ENCODE measurements around the gene EPHA1. TPM values are rescaled to one million over a fixed set of nuclear protein-coding genes. Genes with fewer than 3 reads are reported as not detected.

Gene EPHA1
- polyA plus RNA-seq, 1 of the 3 experiments (the other 2 are of a cell fraction) = 0.49 TPM

GRCh38 chr7:143444785-143445184 lies 36.1 kb upstream of the EPHA1 start (continued):
- no peak for TF ChIP-seq ZBTB33 (IDR thresholded peaks at IDR 0.05; ENCODE audit: borderline replicate concordance, low read depth)
- no peak for TF ChIP-seq FOXM1 (IDR thresholded peaks at IDR 0.05; ENCODE audit: low read depth)
- TF ChIP-seq MEF2A (IDR thresholded peaks at IDR 0.05; ENCODE audit: borderline replicate concordance, low read depth) = no peak
- TF ChIP-seq MXI1 (IDR thresholded peaks at IDR 0.05; ENCODE audit: low read depth, low read length) = no peak
- no peak for TF ChIP-seq SIN3A (IDR thresholded peaks at IDR 0.05; ENCODE audit: borderline replicate concordance, low read depth, low read length)
- TF ChIP-seq GATA2 (CRISPR knock-in tag; IDR thresholded peaks at IDR 0.05) = no peak
- no peak for TF ChIP-seq TAF1 (IDR thresholded peaks at IDR 0.05; ENCODE audit: borderline replicate concordance, low read depth, low read length)

- CTCF ChIA-PET = interaction anchor here (1.0 kb wide), 1 partner anchor 204 kb away, joined by 3 read pairs; no protein-coding TSS in a partner anchor
- Histone ChIP-seq H3K27me3 (ENCODE audit: insufficient read depth) (no peaks in the 10 kb centered on the region), H2AFZ (ENCODE audit: low read depth) (no peak overlapping the region), H4K20me1 (ENCODE audit: insufficient read depth) (no peaks in the 10 kb centered on the region), H3K4me1 (ENCODE audit: control insufficient read depth in 1 of 2, insufficient read depth in 2 of 2, low read depth in 1 of 2, low read length in 1 of 2) (peaks cover 0 to 6% of the 10 kb centered on the region in 2 experiments; a peak in 1 of 4 replicates), H3K36me3 (replicated peaks in 1 of 2; ENCODE audit: control insufficient read depth in 1 of 2, insufficient read depth in 2 of 2, low read length in 1 of 2) (peaks cover 0 to 4% of the 10 kb centered on the region in 2 experiments), H3K9me3 (no peaks in the 10 kb centered on the region), H3K9me2 (no peaks in the 10 kb centered on the region), H3K79me2 (ENCODE audit: insufficient read depth) (no peaks in the 10 kb centered on the region), H3F3A (replicated peaks; ENCODE audit: insufficient read depth) (peaks cover 1% of the 10 kb centered on the region), H3K9ac (no peak overlapping the region), H3K27ac (ENCODE audit: low read depth in 2 of 2, low read length in 1 of 2) (no peak overlapping the region), H3K4me2 (no peak overlapping the region), H3K4me3 (ENCODE audit: low read depth in 2 of 2, low read length in 1 of 2) (no peak overlapping the region)
- TF ChIP-seq SMC3 (IDR thresholded peaks at IDR 0.05; ENCODE audit: low read depth, low read length) = no peak
- TF ChIP-seq GABPA (IDR thresholded peaks at IDR 0.05; ENCODE audit: low read depth) = no peak
- TF ChIP-seq MXI1 (IDR thresholded peaks at IDR 0.05; ENCODE audit: low read depth, low read length) = no peak
- no peak for TF ChIP-seq YY1 (IDR thresholded peaks at IDR 0.05; ENCODE audit: low read depth)
- TF ChIP-seq CHD2 (IDR thresholded peaks at IDR 0.05; ENCODE audit: low read length, partially characterized antibody) = no peak
- no peak for TF ChIP-seq EP300 (IDR thresholded peaks at IDR 0.05; ENCODE audit: borderline replicate concordance in 1 of 2, low read depth in 1 of 2, low read length in 1 of 2)
- no peak for TF ChIP-seq NFIC (IDR thresholded peaks at IDR 0.05; ENCODE audit: borderline replicate concordance)
- no peak for TF ChIP-seq JUND (IDR thresholded peaks at IDR 0.05)
- no peak for TF ChIP-seq ZBTB33 (IDR thresholded peaks at IDR 0.05; ENCODE audit: borderline replicate concordance, low read depth)
- TF ChIP-seq USF1 (IDR thresholded peaks at IDR 0.05; ENCODE audit: borderline replicate concordance, low read depth) = no peak
- DNase-seq = no peak
- POLR2A ChIA-PET = no interaction called here
- 54% methylated on average over 6 of the region's 6 CpGs for WGBS (ENCODE audit: low lambda C conversion rate)
Observed at GRCh38 chr7:143444063-143444782, 35.6 kb upstream of the EPHA1 start.
